Right lobe of liver (tissue), 6 donors: ENCODE data around the gene GFER. TPM values are rescaled to one million over a fixed set of nuclear protein-coding genes. Genes with fewer than 3 reads are reported as not detected.
"Not testable (repeated sequence)": the region's sequence is repeated elsewhere in the genome, so short reads cannot be mapped to it uniquely, and the experiment has no call there.

Source experiments
- ATAC-seq, 4 donors: fragments of 200-7000 bp; cut with Tn5 transposase; one replicate each; pipeline ENCODE4 v1.9.1; 2020; ENCODE audit warnings: mild to moderate bottlenecking in 4 of 4, moderate library complexity in 4 of 4
- DNase-seq, 3 donors: peaks; one replicate each; pipeline ENCODE4 v3.0.0-alpha.2; 2020
- H3K27ac ChIP-seq, 3 donors: fragments of 200-600 bp; one replicate each; pipeline ENCODE4 v1.8.0; 2022
- H3K27me3 ChIP-seq, 2 donors: fragments of 200-600 bp; one replicate each; pipeline ENCODE4 v1.8.0; 2022
- H3K36me3 ChIP-seq, 4 donors: fragments of 200-600 bp; sonication (generic) in 1 of 4; one replicate each; pipeline versions ENCODE4 v1.5.1 to v1.8.0; 2017 to 2022; ENCODE audit warnings: control low read depth in 1 of 4
- H3K4me1 ChIP-seq, 4 donors: fragments of 200-600 bp; sonication (generic) in 1 of 4; one replicate each; pipeline versions ENCODE4 v1.5.1 to v1.8.0; 2017 to 2022; ENCODE audit warnings: control low read depth in 1 of 4
- H3K4me3 ChIP-seq, 3 donors: fragments of 200-600 bp; one replicate each; pipeline ENCODE4 v1.8.0; 2022
- H3K9me3 ChIP-seq, 4 donors: fragments of 200-600 bp; sonication (generic) in 1 of 4; one replicate each; pipeline versions ENCODE4 v1.5.1 to v1.8.0; 2017 to 2022; ENCODE audit warnings: control low read depth in 1 of 4
- POLR2A ChIP-seq: fragments of 450-650 bp; IDR thresholded peaks from one replicate; pipeline ENCODE4 v1.6.1; 2017; ENCODE audit warnings: antibody characterized with exemption, mild to moderate bottlenecking
- WGBS: methylation state at CpG from one replicate; pipeline ENCODE4 v1.1.6; 2018; ENCODE audit warnings: low coverage, low lambda C conversion rate; ENCODE audit not compliant: insufficient coverage; ENCODE audit errors: missing lambda C conversion rate; 5-methylcytosine and 5-hydroxymethylcytosine counted together
- intact Hi-C, 2 donors: fragments of 100-400 bp; cut with DNase I; formaldehyde crosslinking; loops; one replicate each; pipeline versions ENCODE4 v1.11.2 to v1.14.1; 2022
- total RNA-seq, 6 experiments: library from RNA; depleted of rRNA in 2 of 6; stranded (reverse); fragments of >200 nt in 2 of 6; fragmentation: NEBNext Ultra II Directional in 3 of 6; extraction: Animal tissue kit (Norgen Biotek cat#: 25700) in 3 of 6; gene quantifications; one replicate each; pipeline versions ENCODE4 v1.1.0 to v1.2.4, GENCODE V29; 2016 to 2023
- TF ChIP-seq, protein P1 (sequence below), 4 donors: fragments of 200-600 bp in 3 of 4; fragments of 450-650 bp in 1 of 4; IDR thresholded peaks; one replicate each; pipeline versions ENCODE4 v1.5.1 to v1.8.0; 2016 to 2022; ENCODE audit warnings: antibody characterized with exemption in 4 of 4, mild to moderate bottlenecking in 2 of 4
- donor health status: DM: no; HTN: yes; CAD: no.
- donor health status: DM: no; HTN: no; CAD: no.
- donor health status: DM: no; HTN: no; CAD: no.
- donor health status: DM: no; HTN: yes; CAD: no.
- donor health status: DM: no; HTN: yes; CAD: no.

Gene GFER
- total RNA-seq, 6 experiments from 2014 or later: 16.1 to 18.6 (median 18.0) TPM

DNA sequence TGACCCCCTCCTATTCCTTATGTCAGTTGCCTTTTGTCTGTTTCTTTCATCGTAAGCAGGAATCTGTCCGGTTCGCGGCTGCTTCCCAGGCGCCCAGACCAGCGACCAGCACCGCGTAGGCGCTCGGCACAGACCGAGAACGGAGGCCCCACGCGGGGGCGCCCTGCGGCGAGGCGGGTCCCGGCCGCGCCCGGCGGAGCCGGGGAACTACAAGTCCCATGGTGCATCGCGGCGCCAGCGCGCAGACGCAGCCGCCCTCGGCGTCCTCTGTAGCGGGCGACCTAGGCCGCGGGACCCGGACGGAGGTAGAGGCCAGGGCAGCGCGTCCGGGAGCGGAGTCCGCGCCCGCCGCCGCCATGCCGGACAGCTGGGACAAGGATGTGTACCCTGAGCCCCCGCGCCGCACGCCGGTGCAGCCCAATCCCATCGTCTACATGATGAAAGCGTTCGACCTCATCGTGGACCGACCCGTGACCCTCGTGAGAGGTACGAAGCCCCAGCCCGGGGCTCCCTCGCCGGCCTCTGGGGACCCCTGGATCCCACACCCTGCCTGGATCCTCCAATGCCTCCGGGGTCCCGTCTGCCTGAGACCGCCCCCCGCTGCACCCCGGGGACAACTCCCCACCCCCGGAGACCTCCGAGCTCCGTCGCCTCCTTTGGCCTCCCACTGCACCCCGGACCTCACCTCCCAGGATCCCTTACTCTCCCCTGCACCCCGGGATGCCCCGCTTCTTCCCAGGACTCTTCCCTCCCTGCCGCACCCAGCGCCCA, 24.5 kb upstream of the GFER start, which contains the start of gene NDUFB10:
Gene NDUFB10, plus strand, starts transcription at position 270 of the 771 bp plus-strand sequence. Its CDS starts 87 bp downstream, at position 357.
- Histone ChIP-seq H3K4me1 (peaks cover 0 to 19% (median 2%) of the 10 kb centered on the region in 4 donors), H3K4me3 (peak within 1 kb of the TSS; percentile 77 to 99 (median 99)), H3K27me3 (no peaks in the 10 kb centered on the region), H3K27ac (peak within 1 kb of the TSS; percentile 65 to 81 (median 79)), H3K9me3 (no peaks in the 10 kb centered on the region), H3K36me3 (peaks cover 0 to 28% (median 4%) of the 10 kb centered on the region in 4 donors)
- DNase-seq: peak; percentile 96
- intact Hi-C loops: no loop called here
- TF ChIP-seq, protein P1, sequence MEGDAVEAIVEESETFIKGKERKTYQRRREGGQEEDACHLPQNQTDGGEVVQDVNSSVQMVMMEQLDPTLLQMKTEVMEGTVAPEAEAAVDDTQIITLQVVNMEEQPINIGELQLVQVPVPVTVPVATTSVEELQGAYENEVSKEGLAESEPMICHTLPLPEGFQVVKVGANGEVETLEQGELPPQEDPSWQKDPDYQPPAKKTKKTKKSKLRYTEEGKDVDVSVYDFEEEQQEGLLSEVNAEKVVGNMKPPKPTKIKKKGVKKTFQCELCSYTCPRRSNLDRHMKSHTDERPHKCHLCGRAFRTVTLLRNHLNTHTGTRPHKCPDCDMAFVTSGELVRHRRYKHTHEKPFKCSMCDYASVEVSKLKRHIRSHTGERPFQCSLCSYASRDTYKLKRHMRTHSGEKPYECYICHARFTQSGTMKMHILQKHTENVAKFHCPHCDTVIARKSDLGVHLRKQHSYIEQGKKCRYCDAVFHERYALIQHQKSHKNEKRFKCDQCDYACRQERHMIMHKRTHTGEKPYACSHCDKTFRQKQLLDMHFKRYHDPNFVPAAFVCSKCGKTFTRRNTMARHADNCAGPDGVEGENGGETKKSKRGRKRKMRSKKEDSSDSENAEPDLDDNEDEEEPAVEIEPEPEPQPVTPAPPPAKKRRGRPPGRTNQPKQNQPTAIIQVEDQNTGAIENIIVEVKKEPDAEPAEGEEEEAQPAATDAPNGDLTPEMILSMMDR (IDR thresholded peaks at IDR 0.05): peak; percentile 51 to 89 (median 84)
- TF ChIP-seq POLR2A: peak; percentile 97
- WGBS: 0% methylated on average over 6 of the region's 79 CpGs
- ATAC-seq: peak; percentile 93 to 98 (median 96)

- 32% methylated on average over 11 of the region's 20 CpGs for WGBS
- intact Hi-C loops: no loop called here
- H3K4me1 ChIP-seq: peaks cover 0 to 24% (median 4%) of the 10 kb centered on the region in 4 donors
Measured at GRCh38 chr16:1960665-1961630, 23.0 kb upstream of the GFER start.

GRCh38 chr16:1961651-1962067, 22.3 kb upstream of the GFER start:
- no peak for ATAC-seq
- H3K9me3 ChIP-seq: no peaks in the 10 kb centered on the region
- TF ChIP-seq, protein P1 (IDR thresholded peaks at IDR 0.05): no peak
- 70% methylated on average over 4 of the region's 6 CpGs for WGBS
- no peak overlapping the region for H3K27ac ChIP-seq
- H3K4me1 ChIP-seq: peaks cover 0 to 27% (median 4%) of the 10 kb centered on the region in 4 donors
- H3K27me3 ChIP-seq: no peaks in the 10 kb centered on the region
- intact Hi-C loops: no loop called here
- no peak overlapping the region for H3K4me3 ChIP-seq
- no peak for DNase-seq
- peaks cover 0 to 28% (median 4%) of the 10 kb centered on the region in 4 donors for H3K36me3 ChIP-seq

More at GRCh38 chr16:1960665-1961630, 23.0 kb upstream of the GFER start:
- ATAC-seq (no peak), DNase-seq (no peak)
- H3K27me3 ChIP-seq: no peaks in the 10 kb centered on the region
- TF ChIP-seq, protein P1 (IDR thresholded peaks at IDR 0.05): no peak
- no peak for TF ChIP-seq POLR2A
- peak overlapping the region in 2 of 3 donors; percentile 77 to 99 for H3K4me3 ChIP-seq
- no peak overlapping the region for H3K27ac ChIP-seq
- H3K36me3 ChIP-seq: peaks cover 0 to 28% (median 4%) of the 10 kb centered on the region in 4 donors
- H3K9me3 ChIP-seq: no peaks in the 10 kb centered on the region

- intact Hi-C loops, H3K27me3 ChIP-seq, H3K9me3 ChIP-seq, H3K27ac ChIP-seq, ATAC-seq, H3K4me3 ChIP-seq, DNase-seq: not testable (repeated sequence)
- Histone ChIP-seq H3K36me3 (peaks cover 0 to 28% (median 4%) of the 10 kb centered on the region in 4 donors), H3K4me1 (peaks cover 0 to 27% (median 4%) of the 10 kb centered on the region in 4 donors)
- WGBS: 86% methylated on average over 8 of the region's 37 CpGs
Measured at GRCh38 chr16:1962161-1963153, 21.5 kb upstream of the GFER start.
